GM23338 (cell line): ENCODE data around the gene TECPR2. TPM values are rescaled to one million over a fixed set of nuclear protein-coding genes. Genes with fewer than 3 reads are reported as not detected.

ENCODE experiments used
- ATAC-seq: fragments of 200-7000 bp; cut with Tn5 transposase; 3 replicates; pipeline ENCODE4 v1.9.1; 2020
- DNase-seq: peaks from one replicate; pipeline ENCODE4 v3.0.0-alpha.2; 2015; ENCODE audit warnings: low spot score
- H2AFZ ChIP-seq: fragments of 200-600 bp; sonication (generic); 2 replicates; pipeline ENCODE4 v1.8.0; 2016; ENCODE audit warnings: antibody characterized with exemption, mild to moderate bottlenecking, moderate library complexity
- H3F3A ChIP-seq: fragments of 200-600 bp; sonication (generic); replicated peaks from 2 replicates; pipeline ENCODE4 v1.8.0; 2017; ENCODE audit warnings: antibody characterized with exemption, mixed run types, low read depth
- H3K27ac ChIP-seq: fragments of 200-600 bp; sonication (generic); 2 replicates; pipeline ENCODE4 v1.6.1; 2016; ENCODE audit warnings: low read depth
- H3K27me3 ChIP-seq: fragments of 200-600 bp; sonication (generic); 2 replicates; pipeline ENCODE4 v1.8.0; 2016; ENCODE audit warnings: mild to moderate bottlenecking, mixed run types, moderate library complexity; ENCODE audit not compliant: insufficient read depth
- H3K36me3 ChIP-seq: fragments of 200-600 bp; sonication (generic); 2 replicates; pipeline ENCODE4 v1.8.0; 2016; ENCODE audit warnings: mild to moderate bottlenecking; ENCODE audit not compliant: insufficient read depth
- H3K4me1 ChIP-seq: fragments of 200-600 bp; sonication (generic); 2 replicates; pipeline ENCODE4 v1.8.0; 2016; ENCODE audit warnings: mild to moderate bottlenecking, moderate library complexity; ENCODE audit not compliant: insufficient read depth
- H3K4me2 ChIP-seq: fragments of 200-600 bp; sonication (generic); 2 replicates; pipeline ENCODE4 v1.7.1; 2017; ENCODE audit warnings: mixed run types
- H3K4me3 ChIP-seq: fragments of 200-600 bp; sonication (generic); 2 replicates; pipeline ENCODE4 v1.6.1; 2016; ENCODE audit warnings: mixed run types
- H3K79me2 ChIP-seq: fragments of 200-600 bp; sonication (generic); replicated peaks from 2 replicates; pipeline ENCODE4 v1.8.0; 2017; ENCODE audit warnings: mild to moderate bottlenecking; ENCODE audit not compliant: insufficient read depth
- H3K9me2 ChIP-seq: fragments of 200-600 bp; sonication (generic); 2 replicates; pipeline ENCODE4 v1.8.0; 2017; ENCODE audit not compliant: insufficient read depth
- H4K20me1 ChIP-seq: fragments of 200-600 bp; sonication (generic); replicated peaks from 2 replicates; pipeline ENCODE4 v1.8.0; 2017; ENCODE audit warnings: mild to moderate bottlenecking; ENCODE audit not compliant: insufficient read depth
- H3K27ac Mint-ChIP-seq: 2 replicates; pipeline ENCODE4 v1.8.0; 2020; ENCODE audit warnings: inconsistent platforms, mild to moderate bottlenecking, moderate library complexity, mixed read lengths
- H3K27me3 Mint-ChIP-seq: 3 replicates; pipeline ENCODE4 v1.8.0; 2022; ENCODE audit warnings: low read depth, mild to moderate bottlenecking, moderate library complexity, mixed read lengths, inconsistent platforms; ENCODE audit not compliant: insufficient read depth, poor library complexity
- H3K36me3 Mint-ChIP-seq: 3 replicates; pipeline ENCODE4 v1.8.0; 2021; ENCODE audit warnings: low read depth, mild to moderate bottlenecking, inconsistent platforms, moderate library complexity, mixed read lengths
- H3K4me1 Mint-ChIP-seq: 3 replicates; pipeline ENCODE4 v1.8.0; 2020; ENCODE audit warnings: mild to moderate bottlenecking, inconsistent platforms, mixed read lengths
- H3K4me3 Mint-ChIP-seq: 3 replicates; pipeline ENCODE4 v1.8.0; 2021; ENCODE audit warnings: moderate library complexity, mild to moderate bottlenecking, inconsistent platforms, mixed read lengths
- H3K9me3 Mint-ChIP-seq: 3 replicates; pipeline ENCODE4 v1.8.0; 2020; ENCODE audit warnings: moderate library complexity, mild to moderate bottlenecking, inconsistent platforms, mixed read lengths
- CREB1 ChIP-seq: fragments of 250-450 bp; sonication (Bioruptor Pico); IDR thresholded peaks from 2 replicates; pipeline ENCODE4 v1.5.0; 2020; ENCODE audit warnings: low read depth, mild to moderate bottlenecking, moderate library complexity
- EZH2 ChIP-seq: fragments of 200-600 bp; sonication (generic); IDR thresholded peaks from one replicate; pipeline ENCODE4 v1.8.0; 2017; ENCODE audit warnings: antibody characterized with exemption, mild to moderate bottlenecking, low read depth; ENCODE audit not compliant: unreplicated experiment
- EZH2phosphoT487 ChIP-seq: fragments of 200-600 bp; sonication (generic); IDR thresholded peaks from one replicate; pipeline ENCODE4 v1.8.1; 2018; ENCODE audit warnings: antibody characterized with exemption; ENCODE audit not compliant: unreplicated experiment
- JUNB ChIP-seq: IDR thresholded peaks from one replicate; pipeline ENCODE4 v1.6.1; 2016; ENCODE audit warnings: antibody characterized with exemption; ENCODE audit not compliant: unreplicated experiment
- STAT1 ChIP-seq: IDR thresholded peaks from one replicate; pipeline ENCODE4 v1.6.1; 2016; ENCODE audit warnings: antibody characterized with exemption; ENCODE audit not compliant: unreplicated experiment
- ZNF114 ChIP-seq: fragments of 250-450 bp; sonication (Bioruptor Pico); IDR thresholded peaks from 2 replicates; pipeline ENCODE4 v1.5.0; 2020; ENCODE audit warnings: mild to moderate bottlenecking, moderate library complexity
- ZNF331 ChIP-seq: fragments of 250-450 bp; sonication (Bioruptor Pico); IDR thresholded peaks from 2 replicates; pipeline ENCODE4 v1.5.0; 2020; ENCODE audit warnings: low read depth, mild to moderate bottlenecking, moderate library complexity
- polyA plus RNA-seq: library from polyadenylated mRNA; unstranded; fragments of >200 nt; fragmentation: Nextera tagmentation; extraction: Ambion mirVana; gene quantifications from 2 replicates; pipeline ENCODE4 v1.2.1, GENCODE V29; 2016
- total RNA-seq: library from RNA; depleted of rRNA; stranded (reverse); fragments of >200 nt; shearing (Covaris generic); gene quantifications from 2 replicates; pipeline ENCODE4 v1.2.3, GENCODE V29; 2014
- TF ChIP-seq, protein P1 (sequence below): IDR thresholded peaks from 2 replicates; pipeline ENCODE4 v1.6.1; 2016; ENCODE audit warnings: antibody characterized with exemption
- TF ChIP-seq, protein P2 (sequence below): IDR thresholded peaks from one replicate; pipeline ENCODE4 v1.6.1; 2018; ENCODE audit warnings: antibody characterized with exemption; ENCODE audit not compliant: unreplicated experiment
- TF ChIP-seq, protein P3 (sequence below), 2 experiments: fragments of 200-600 bp in 1 of 2; sonication (generic) in 1 of 2; conservative IDR thresholded peaks; 2 replicates each; pipeline versions ENCODE4 v1.5.1 to v1.6.1; 2016 to 2017; ENCODE audit warnings: antibody characterized with exemption in 2 of 2, low read depth in 2 of 2, mild to moderate bottlenecking in 2 of 2, moderate library complexity in 1 of 2

TECPR2 gene
- total and polyA plus RNA-seq, 2 experiments from 2014 or later: 4.8 to 20.5 TPM

DNA sequence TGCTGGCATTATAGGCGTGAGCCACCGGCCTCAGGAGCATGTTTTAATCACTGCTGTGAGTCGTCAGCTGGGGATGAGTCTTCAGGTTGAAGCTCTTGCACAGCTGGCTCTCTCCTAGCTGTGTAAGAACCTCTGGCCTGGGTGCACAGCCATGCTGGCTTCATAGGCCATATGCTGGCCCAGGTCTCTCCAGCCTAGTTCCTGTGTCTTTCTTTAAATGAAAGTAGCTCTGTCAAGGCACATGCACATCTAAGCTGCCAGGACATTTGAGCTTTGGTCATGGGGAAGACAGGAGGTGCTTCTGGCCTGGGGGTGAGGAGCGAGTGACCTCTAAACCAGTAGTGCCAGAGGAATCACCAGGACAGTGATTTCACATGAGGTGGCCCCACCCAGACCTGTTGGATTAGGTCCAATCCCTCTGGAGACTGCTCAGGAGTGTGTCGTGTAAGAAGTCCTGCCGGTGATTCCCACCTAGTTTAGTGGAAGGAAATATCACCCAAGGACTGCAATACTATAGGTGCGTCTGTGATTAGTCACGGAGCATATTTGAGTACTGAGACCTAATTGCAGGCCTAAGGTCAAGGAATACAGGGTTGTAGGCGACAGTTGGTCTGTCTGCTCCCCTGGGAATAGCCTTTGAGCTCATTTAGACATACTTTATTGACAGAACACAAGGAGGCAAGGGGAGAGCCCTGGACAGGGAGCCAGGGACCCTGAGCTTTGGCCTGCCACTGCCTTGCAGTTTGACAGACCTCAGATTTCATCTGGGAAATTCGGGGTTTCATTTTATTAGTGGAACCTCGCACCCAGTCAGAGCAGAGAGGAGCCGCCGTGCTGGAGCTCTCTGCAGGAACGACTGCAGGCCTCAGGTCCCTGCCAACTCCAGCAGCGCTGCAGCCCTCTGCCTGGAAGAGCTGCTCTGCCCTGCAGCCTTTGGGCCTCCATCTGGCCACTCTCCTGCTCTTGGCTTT lies 79.8 kb downstream of the TECPR2 start:
- Mint-ChIP-seq H3K9me3 (no peaks in the 10 kb centered on the region), H3K27ac (no peak overlapping the region)
- ATAC-seq: no peak

DNA sequence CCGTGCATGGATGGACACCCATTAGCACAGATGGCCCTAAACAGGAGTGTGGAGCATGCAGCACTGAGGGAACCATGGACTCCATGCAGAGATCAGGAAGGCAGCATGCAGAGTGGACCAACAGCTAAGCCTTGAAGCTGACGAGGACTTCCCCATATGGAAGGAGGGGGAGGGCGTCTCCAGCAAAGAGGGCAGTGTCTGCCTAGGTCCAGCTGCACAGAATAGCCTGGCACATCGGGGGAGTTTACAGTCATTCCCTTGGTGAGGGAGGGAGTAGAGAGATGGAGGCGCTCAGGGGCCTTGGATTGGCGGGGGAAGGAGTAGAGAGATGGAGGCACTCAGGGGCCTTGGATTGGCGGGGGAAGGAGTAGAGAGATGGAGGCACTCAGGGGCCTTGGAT lies 82.3 kb downstream of the TECPR2 start:
- Mint-ChIP-seq H3K27me3 (no peaks in the 10 kb centered on the region), H3K27ac (no peak overlapping the region), H3K36me3 (peaks cover 33% of the 10 kb centered on the region), H3K4me1 (no peaks in the 10 kb centered on the region), H3K9me3 (no peaks in the 10 kb centered on the region), H3K4me3 (no peak overlapping the region)
- Histone ChIP-seq H3K4me1 (no peaks in the 10 kb centered on the region), H2AFZ (no peak overlapping the region), H3K79me2 (no peaks in the 10 kb centered on the region), H3K9me2 (no peaks in the 10 kb centered on the region), H3K4me3 (no peak overlapping the region), H3F3A (peaks cover 9% of the 10 kb centered on the region; the same call in 1 of the 2 replicates), H3K27me3 (no peaks in the 10 kb centered on the region), H3K27ac (no peak overlapping the region), H3K4me2 (no peak overlapping the region), H4K20me1 (no peaks in the 10 kb centered on the region), H3K36me3 (peaks cover 18% of the 10 kb centered on the region; the same call in 1 of the 2 replicates)
- TF ChIP-seq JUNB (no peak), ZNF331 (CRISPR knock-in tag) (no peak)
- TF ChIP-seq, protein P1, sequence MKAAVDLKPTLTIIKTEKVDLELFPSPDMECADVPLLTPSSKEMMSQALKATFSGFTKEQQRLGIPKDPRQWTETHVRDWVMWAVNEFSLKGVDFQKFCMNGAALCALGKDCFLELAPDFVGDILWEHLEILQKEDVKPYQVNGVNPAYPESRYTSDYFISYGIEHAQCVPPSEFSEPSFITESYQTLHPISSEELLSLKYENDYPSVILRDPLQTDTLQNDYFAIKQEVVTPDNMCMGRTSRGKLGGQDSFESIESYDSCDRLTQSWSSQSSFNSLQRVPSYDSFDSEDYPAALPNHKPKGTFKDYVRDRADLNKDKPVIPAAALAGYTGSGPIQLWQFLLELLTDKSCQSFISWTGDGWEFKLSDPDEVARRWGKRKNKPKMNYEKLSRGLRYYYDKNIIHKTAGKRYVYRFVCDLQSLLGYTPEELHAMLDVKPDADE: no peak
- ATAC-seq (no peak), DNase-seq (no peak)

More for the DNA sequence above, 79.8 kb downstream of the TECPR2 start:
- Histone ChIP-seq H3F3A (peaks cover 14% of the 10 kb centered on the region; the same call in 1 of the 2 replicates), H3K27me3 (no peaks in the 10 kb centered on the region), H3K9me2 (no peaks in the 10 kb centered on the region), H3K4me3 (no peak overlapping the region), H3K27ac (0 out of 2 replicates have a peak overlapping the region, but pooled peaks have one; percentile 9), H4K20me1 (no peaks in the 10 kb centered on the region), H3K79me2 (no peaks in the 10 kb centered on the region; the same call in 1 of the 2 replicates), H3K36me3 (peaks cover 18% of the 10 kb centered on the region; the same call in 1 of the 2 replicates), H3K4me1 (peaks cover 2% of the 10 kb centered on the region; the same call in 1 of the 2 replicates), H3K4me2 (no peak overlapping the region), H2AFZ (no peak overlapping the region)
- Mint-ChIP-seq H3K27me3 (no peaks in the 10 kb centered on the region), H3K36me3 (peaks cover 30% of the 10 kb centered on the region), H3K4me1 (peaks cover 5% of the 10 kb centered on the region; the same call in 2 of the 3 replicates), H3K4me3 (no peak overlapping the region)
- no peak for TF ChIP-seq ZNF114 (CRISPR knock-in tag)
- no peak for DNase-seq

DNA sequence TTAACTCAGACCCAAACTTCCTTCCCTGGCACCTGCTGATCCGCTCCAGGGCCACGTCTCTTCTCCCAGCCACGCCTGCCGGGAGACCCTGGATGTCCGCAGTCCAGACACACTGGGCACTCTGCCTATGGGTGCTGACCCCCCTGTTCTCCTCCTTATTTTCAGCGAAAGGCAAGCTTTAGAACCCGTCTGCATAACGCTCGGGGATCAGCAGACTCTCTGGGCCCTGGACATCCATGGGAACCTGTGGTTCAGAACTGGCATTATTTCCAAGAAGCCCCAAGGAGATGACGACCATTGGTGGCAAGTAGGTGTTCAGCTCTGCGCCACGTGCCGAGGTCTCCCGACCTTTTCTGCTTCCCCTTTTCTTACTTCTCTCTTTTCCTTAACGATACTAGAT lies 82.9 kb downstream of the TECPR2 start:
- H3K4me3 ChIP-seq: no peak overlapping the region
- H3K9me2 ChIP-seq: no peaks in the 10 kb centered on the region
- no peak overlapping the region for H3K27ac ChIP-seq
- H3K4me1 Mint-ChIP-seq: no peaks in the 10 kb centered on the region
- no peak overlapping the region for H3K4me3 Mint-ChIP-seq
- no peak for DNase-seq
- H3K79me2 ChIP-seq: no peaks in the 10 kb centered on the region
- H3K27me3 ChIP-seq: no peaks in the 10 kb centered on the region
- no peaks in the 10 kb centered on the region for H3K27me3 Mint-ChIP-seq
- no peaks in the 10 kb centered on the region for H3K4me1 ChIP-seq
- no peak overlapping the region for H3K4me2 ChIP-seq
- no peak overlapping the region for H2AFZ ChIP-seq
- no peaks in the 10 kb centered on the region for H4K20me1 ChIP-seq
- H3K36me3 Mint-ChIP-seq: peaks cover 33% of the 10 kb centered on the region
- H3F3A ChIP-seq: peaks cover 9% of the 10 kb centered on the region; the same call in 1 of the 2 replicates
- no peak overlapping the region for H3K27ac Mint-ChIP-seq
- no peaks in the 10 kb centered on the region for H3K9me3 Mint-ChIP-seq
- H3K36me3 ChIP-seq: peaks cover 18% of the 10 kb centered on the region; the same call in 1 of the 2 replicates
- no peak for ATAC-seq
- no peak for TF ChIP-seq EZH2phosphoT487
- TF ChIP-seq STAT1: no peak
- TF ChIP-seq, protein P2, sequence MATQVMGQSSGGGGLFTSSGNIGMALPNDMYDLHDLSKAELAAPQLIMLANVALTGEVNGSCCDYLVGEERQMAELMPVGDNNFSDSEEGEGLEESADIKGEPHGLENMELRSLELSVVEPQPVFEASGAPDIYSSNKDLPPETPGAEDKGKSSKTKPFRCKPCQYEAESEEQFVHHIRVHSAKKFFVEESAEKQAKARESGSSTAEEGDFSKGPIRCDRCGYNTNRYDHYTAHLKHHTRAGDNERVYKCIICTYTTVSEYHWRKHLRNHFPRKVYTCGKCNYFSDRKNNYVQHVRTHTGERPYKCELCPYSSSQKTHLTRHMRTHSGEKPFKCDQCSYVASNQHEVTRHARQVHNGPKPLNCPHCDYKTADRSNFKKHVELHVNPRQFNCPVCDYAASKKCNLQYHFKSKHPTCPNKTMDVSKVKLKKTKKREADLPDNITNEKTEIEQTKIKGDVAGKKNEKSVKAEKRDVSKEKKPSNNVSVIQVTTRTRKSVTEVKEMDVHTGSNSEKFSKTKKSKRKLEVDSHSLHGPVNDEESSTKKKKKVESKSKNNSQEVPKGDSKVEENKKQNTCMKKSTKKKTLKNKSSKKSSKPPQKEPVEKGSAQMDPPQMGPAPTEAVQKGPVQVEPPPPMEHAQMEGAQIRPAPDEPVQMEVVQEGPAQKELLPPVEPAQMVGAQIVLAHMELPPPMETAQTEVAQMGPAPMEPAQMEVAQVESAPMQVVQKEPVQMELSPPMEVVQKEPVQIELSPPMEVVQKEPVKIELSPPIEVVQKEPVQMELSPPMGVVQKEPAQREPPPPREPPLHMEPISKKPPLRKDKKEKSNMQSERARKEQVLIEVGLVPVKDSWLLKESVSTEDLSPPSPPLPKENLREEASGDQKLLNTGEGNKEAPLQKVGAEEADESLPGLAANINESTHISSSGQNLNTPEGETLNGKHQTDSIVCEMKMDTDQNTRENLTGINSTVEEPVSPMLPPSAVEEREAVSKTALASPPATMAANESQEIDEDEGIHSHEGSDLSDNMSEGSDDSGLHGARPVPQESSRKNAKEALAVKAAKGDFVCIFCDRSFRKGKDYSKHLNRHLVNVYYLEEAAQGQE: no peak
- TF ChIP-seq JUNB: no peak
- TF ChIP-seq CREB1 (CRISPR knock-in tag): no peak
- TF ChIP-seq EZH2: no peak
- TF ChIP-seq, protein P3, sequence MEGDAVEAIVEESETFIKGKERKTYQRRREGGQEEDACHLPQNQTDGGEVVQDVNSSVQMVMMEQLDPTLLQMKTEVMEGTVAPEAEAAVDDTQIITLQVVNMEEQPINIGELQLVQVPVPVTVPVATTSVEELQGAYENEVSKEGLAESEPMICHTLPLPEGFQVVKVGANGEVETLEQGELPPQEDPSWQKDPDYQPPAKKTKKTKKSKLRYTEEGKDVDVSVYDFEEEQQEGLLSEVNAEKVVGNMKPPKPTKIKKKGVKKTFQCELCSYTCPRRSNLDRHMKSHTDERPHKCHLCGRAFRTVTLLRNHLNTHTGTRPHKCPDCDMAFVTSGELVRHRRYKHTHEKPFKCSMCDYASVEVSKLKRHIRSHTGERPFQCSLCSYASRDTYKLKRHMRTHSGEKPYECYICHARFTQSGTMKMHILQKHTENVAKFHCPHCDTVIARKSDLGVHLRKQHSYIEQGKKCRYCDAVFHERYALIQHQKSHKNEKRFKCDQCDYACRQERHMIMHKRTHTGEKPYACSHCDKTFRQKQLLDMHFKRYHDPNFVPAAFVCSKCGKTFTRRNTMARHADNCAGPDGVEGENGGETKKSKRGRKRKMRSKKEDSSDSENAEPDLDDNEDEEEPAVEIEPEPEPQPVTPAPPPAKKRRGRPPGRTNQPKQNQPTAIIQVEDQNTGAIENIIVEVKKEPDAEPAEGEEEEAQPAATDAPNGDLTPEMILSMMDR (conservative IDR thresholded peaks at IDR 0.05; ENCODE audit: low read depth in 2 of 2): no peak
